Duodenal mucosa (tissue), 2 donors: Measurements from ENCODE around the gene UBE2Q1.
"Not testable (repeated sequence)": the region's sequence is repeated elsewhere in the genome, so short reads cannot be mapped to it uniquely, and the experiment has no call there.

Experiments used
- H3K27ac ChIP-seq: one replicate; pipeline ENCODE4 v1.7.0; 2013; ENCODE audit warnings: low read depth, low read length
- H3K27me3 ChIP-seq, 2 donors: one replicate each; pipeline ENCODE4 v1.7.0; 2013; ENCODE audit warnings: low read length in 2 of 2, control low read depth in 1 of 2; ENCODE audit not compliant: insufficient read depth in 2 of 2, control insufficient read depth in 1 of 2
- H3K36me3 ChIP-seq, 2 donors: one replicate each; pipeline ENCODE4 v1.7.0; 2013; ENCODE audit warnings: low read length in 2 of 2, control low read depth in 1 of 2; ENCODE audit not compliant: insufficient read depth in 2 of 2, control insufficient read depth in 1 of 2
- H3K4me1 ChIP-seq, 2 donors: one replicate each; pipeline ENCODE4 v1.7.0; 2013; ENCODE audit warnings: low read length in 2 of 2, control low read depth in 1 of 2; ENCODE audit not compliant: insufficient read depth in 2 of 2, control insufficient read depth in 1 of 2
- H3K4me3 ChIP-seq, 2 donors: one replicate each; pipeline ENCODE4 v1.7.0; 2013; ENCODE audit warnings: low read length in 2 of 2, low read depth in 1 of 2
- H3K9ac ChIP-seq, 2 donors: one replicate each; pipeline ENCODE4 v1.7.0; 2013; ENCODE audit warnings: low read length in 2 of 2, low read depth in 1 of 2
- H3K9me3 ChIP-seq, 2 donors: one replicate each; pipeline ENCODE4 v1.7.0; 2013; ENCODE audit warnings: low read length in 2 of 2, control low read depth in 1 of 2; ENCODE audit not compliant: control insufficient read depth in 1 of 2

Gene UBE2Q1

DNA sequence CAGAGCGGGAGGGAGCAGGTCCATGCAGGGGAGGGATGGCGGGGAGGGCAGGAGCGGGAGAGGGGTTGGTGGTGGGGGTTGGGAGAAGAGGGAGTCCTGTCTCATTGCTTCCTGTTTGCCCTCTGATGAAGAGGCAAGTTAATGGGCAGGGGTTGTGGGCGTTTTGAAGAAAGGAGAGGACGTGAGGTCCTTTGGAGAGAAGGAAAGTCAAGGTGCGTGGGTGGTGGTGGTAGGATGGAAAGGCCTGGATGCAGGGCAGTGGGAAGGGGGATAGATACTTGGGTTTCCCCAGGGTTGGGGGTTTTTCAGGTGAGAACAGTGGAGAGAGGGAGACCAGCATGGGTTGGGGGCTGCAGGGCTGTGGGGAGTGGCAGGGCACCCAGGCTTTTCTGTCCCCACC, 17.2 kb downstream of the UBE2Q1 start:
- H3K9me3 ChIP-seq, result no peaks in the 10 kb centered on the region
- H3K36me3 ChIP-seq, result no peaks in the 10 kb centered on the region
- H3K4me1 ChIP-seq, result no peaks in the 10 kb centered on the region
- H3K27ac ChIP-seq, result no peak overlapping the region
- no peak overlapping the region for H3K9ac ChIP-seq
- peaks cover 4 to 5% of the 10 kb centered on the region in 2 donors for H3K27me3 ChIP-seq
- no peak overlapping the region for H3K4me3 ChIP-seq

DNA sequence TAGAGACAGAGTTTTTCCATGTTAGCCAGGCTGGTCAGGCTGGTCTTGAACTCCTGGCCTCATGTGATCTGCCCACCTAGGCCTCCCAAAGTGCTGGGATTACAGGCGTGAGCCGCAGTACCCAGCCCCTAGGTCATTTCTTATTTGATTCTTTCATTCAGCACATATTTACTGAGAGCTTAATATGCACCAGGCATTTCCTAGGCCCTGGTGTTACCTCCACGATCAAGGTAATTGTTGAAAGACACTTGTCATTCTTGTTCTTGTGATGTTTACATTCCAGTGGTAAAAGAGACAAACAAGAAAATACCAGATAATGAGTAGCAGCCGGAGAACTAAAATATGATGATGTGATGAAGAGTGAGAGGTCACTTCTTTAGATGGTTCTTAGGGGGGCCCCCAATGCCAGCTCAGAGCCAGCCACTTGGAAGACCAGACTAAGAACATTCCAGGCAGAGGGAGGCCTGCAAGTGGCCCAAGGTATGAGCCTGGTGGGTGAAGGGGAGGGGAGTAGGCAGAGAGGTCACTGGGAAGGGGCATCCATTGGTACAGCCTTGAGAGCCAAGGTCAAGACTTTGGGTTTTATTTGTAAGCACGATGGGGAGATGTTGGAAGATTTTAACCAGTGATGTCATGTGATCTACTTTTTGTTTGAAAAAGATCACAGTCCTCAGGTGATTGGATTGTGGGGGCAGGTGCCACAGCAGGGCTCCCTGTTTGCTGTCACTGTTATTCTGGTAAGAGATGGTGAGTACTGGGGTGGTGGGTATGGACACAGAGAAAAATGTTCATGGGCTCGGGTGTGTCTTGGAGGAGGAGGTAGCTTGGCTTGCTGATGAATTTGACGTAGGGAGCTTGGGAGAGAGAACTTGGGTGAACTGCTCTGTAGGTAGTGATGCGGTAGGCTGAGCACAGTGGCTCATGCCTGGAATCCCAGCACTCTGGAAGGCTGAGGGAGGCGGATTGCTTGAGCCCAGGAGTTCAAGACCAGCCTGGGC, 18.7 kb downstream of the UBE2Q1 start:
- Histone ChIP-seq H3K9ac (no peak overlapping the region), H3K4me3 (no peak overlapping the region), H3K4me1 (no peaks in the 10 kb centered on the region), H3K27me3 (peaks cover 4 to 5% of the 10 kb centered on the region in 2 donors), H3K27ac (no peak overlapping the region), H3K36me3 (no peaks in the 10 kb centered on the region), H3K9me3 (no peaks in the 10 kb centered on the region)

- Histone ChIP-seq H3K36me3 (no peaks in the 10 kb centered on the region), H3K4me3 (no peak overlapping the region), H3K4me1 (no peaks in the 10 kb centered on the region), H3K9ac (no peak overlapping the region), H3K27ac (no peak overlapping the region), H3K9me3 (no peaks in the 10 kb centered on the region), H3K27me3 (peaks cover 0 to 5% of the 10 kb centered on the region in 2 donors)
Observed at GRCh38 chr1:154536570-154536969, 21.9 kb downstream of the UBE2Q1 start.

- Histone ChIP-seq H3K36me3 (no peaks in the 10 kb centered on the region), H3K9me3 (no peaks in the 10 kb centered on the region), H3K27ac (no peak overlapping the region), H3K9ac (no peak overlapping the region), H3K4me3 (no peak overlapping the region), H3K4me1 (no peaks in the 10 kb centered on the region), H3K27me3 (no peaks in the 10 kb centered on the region)
Observed at GRCh38 chr1:154533952-154534844, 24.3 kb downstream of the UBE2Q1 start.

DNA sequence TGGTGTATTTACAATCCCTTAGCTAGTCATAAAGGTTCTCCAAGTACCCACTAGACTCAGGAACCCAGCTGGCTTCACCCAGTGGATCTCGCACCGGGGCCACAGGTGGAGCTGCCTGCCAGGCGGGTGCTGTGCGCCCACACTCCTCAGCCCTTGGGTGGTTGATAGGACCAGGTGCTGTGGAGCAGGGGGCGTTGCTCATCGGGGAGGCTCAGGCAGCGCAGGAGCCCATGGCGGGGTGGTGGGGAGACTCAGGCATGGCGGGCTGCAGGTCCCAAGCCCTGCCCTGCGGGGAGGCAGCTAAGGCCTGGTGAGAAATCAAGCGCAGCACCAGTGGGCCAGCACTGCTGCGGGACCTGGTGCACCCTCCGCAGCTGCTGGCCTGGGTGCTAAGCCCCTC, 26.5 kb downstream of the UBE2Q1 start:
- not testable (repeated sequence) for H3K36me3 ChIP-seq, H3K9me3 ChIP-seq, H3K27me3 ChIP-seq, H3K27ac ChIP-seq, H3K4me3 ChIP-seq, H3K9ac ChIP-seq, H3K4me1 ChIP-seq

DNA sequence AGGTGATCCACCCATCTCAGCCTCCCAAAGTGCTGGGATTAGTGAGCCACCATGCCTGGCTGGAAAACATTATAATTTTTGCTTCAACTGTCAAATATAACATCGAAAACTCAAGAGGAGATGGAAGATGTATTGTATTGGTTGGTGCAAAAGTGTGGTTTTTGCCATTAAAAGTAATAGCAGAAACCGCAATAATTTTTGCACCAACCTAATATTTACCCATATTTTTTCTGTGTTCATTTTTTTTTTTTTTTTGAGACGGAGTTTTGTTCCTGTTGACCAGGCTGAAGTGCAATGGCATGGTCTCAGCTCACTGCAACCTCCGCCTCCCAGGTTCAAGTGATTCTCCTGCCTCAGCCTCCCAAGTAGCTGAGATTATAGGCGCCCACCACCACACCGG, 29.2 kb downstream of the UBE2Q1 start:
- no peaks in the 10 kb centered on the region for H3K36me3 ChIP-seq
- H3K27ac ChIP-seq, result no peak overlapping the region
- H3K4me3 ChIP-seq, result no peak overlapping the region

DNA sequence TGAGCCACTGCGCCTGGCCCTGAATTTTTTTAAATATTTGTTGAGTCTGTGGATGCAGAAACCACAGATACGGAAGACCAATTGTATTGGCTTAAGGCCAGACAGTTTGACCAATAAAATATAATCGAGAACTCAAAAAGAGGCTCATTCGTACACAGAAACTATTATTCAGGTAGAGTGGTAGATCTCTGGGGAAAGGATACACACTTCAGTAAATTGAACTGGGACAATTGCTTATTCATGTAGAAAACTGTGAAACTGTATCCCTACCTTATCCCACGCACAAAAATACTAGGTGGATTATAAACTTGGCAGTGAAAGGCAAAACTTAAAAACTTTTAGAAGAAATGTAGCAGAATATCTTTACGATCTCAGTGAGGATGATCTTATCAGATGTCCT, 31.3 kb downstream of the UBE2Q1 start:
- no peaks in the 10 kb centered on the region for H3K27me3 ChIP-seq
- no peaks in the 10 kb centered on the region for H3K4me1 ChIP-seq
- H3K9me3 ChIP-seq, result no peaks in the 10 kb centered on the region
- H3K9ac ChIP-seq, result no peak overlapping the region
- H3K27ac ChIP-seq, result no peak overlapping the region
- H3K4me3 ChIP-seq, result no peak overlapping the region
- no peaks in the 10 kb centered on the region for H3K36me3 ChIP-seq

More for the DNA sequence above, 29.2 kb downstream of the UBE2Q1 start:
- Histone ChIP-seq H3K27me3 (no peaks in the 10 kb centered on the region), H3K4me1 (no peaks in the 10 kb centered on the region), H3K9ac (no peak overlapping the region), H3K9me3 (no peaks in the 10 kb centered on the region)

- Histone ChIP-seq H3K9ac (no peak overlapping the region), H3K4me1 (no peaks in the 10 kb centered on the region), H3K27me3 (no peaks in the 10 kb centered on the region), H3K27ac (no peak overlapping the region), H3K9me3 (no peaks in the 10 kb centered on the region), H3K4me3 (no peak overlapping the region), H3K36me3 (no peaks in the 10 kb centered on the region)
Observed at GRCh38 chr1:154524881-154525280, 33.6 kb downstream of the UBE2Q1 start.

DNA sequence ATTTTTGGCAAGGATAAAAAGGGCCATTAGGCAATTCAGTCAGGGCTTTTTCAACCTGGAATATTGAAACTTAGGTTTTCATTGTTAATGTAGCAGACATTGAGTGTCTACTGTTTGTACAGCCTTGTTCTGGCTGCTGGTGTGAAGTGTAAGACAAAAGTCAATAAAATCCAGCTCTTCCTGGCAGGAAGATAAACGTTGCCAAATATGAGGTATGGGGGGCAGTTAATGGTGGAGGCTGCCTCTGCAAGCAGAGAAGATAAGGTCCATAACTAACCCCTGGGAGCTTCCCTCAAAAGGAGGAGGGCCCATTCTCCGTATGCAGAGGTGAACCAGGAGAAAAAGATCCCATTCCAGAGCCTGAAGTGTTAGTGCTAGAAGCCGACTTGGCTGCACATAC, 36.8 kb downstream of the UBE2Q1 start:
- Histone ChIP-seq H3K36me3 (no peaks in the 10 kb centered on the region), H3K9me3 (no peaks in the 10 kb centered on the region), H3K4me1 (no peaks in the 10 kb centered on the region), H3K27me3 (no peaks in the 10 kb centered on the region), H3K9ac (no peak overlapping the region), H3K4me3 (no peak overlapping the region), H3K27ac (no peak overlapping the region)

- no peaks in the 10 kb centered on the region for H3K27me3 ChIP-seq
- no peak overlapping the region for H3K9ac ChIP-seq
- H3K27ac ChIP-seq, result no peak overlapping the region
- no peaks in the 10 kb centered on the region for H3K36me3 ChIP-seq
- no peaks in the 10 kb centered on the region for H3K9me3 ChIP-seq
- H3K4me3 ChIP-seq, result no peak overlapping the region
- H3K4me1 ChIP-seq, result no peaks in the 10 kb centered on the region
Observed at GRCh38 chr1:154520333-154520732, 38.1 kb downstream of the UBE2Q1 start.
